Activated CD4-positive, alpha-beta T cell treated with anti-CD3 and anti-CD28 coated beads for 24 hours (primary cell): ENCODE results near the gene NTPCR.
"Not testable (repeated sequence)": the region's sequence is repeated elsewhere in the genome, so short reads cannot be mapped to it uniquely, and the experiment has no call there.

ENCODE experiments used
- DNase-seq, 2 donors: peaks; one replicate each; pipeline ENCODE4 v3.0.0-alpha.2; 2020; ENCODE audit warnings: low read depth in 2 of 2

The NTPCR gene

DNA sequence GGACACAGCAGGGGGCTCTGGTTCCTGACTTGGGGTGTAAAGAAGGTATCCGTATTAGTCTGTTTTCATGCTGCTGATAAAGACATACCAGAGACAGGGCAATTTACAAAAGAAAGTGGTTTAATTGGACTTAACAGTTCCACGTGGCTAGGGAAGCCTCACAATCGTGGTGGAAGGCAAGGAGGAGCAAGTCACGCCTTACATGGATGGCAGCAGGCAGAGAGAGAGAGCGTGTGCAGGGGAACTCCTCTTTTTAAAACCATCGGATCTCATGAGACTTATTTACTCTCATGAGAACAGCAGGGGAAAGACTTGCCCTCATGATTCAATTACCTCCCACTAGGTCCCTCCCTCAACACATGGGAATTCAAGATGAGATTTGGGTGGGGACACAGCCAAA is 23.2 kb upstream of the NTPCR start:
- not testable (repeated sequence) for DNase-seq

DNA sequence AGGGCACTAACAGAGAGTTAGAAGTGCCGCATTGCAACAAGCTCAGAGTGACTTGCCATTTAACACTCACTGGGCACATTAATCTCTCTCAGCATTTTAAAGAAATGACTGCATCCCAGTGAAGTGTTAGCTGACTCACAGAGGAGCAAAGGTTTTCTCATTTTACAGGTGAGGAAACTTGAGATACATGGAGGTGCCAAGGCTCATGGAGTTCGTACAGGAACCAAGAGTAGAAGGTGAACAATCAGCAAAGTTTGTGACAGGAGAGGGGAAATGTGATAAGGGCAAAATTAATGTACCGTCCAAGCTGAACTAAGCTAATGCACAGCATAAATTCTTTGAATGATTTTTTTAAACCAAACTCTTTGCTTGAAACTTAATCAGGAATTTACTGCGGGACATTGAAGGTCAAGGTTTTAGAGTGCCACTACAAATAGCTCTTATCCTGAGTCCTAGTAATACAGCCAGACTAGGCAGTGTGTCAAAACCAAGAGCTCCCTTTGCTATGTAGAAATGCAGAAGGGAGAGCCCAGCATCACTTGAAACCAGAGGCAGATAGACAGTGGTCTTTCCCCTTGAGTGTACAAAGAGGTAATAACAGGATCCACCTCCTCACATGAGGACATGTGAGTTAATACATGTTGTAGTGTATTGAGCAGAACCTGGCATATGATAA is 22.4 kb upstream of the NTPCR start:
- no peak for DNase-seq

DNA sequence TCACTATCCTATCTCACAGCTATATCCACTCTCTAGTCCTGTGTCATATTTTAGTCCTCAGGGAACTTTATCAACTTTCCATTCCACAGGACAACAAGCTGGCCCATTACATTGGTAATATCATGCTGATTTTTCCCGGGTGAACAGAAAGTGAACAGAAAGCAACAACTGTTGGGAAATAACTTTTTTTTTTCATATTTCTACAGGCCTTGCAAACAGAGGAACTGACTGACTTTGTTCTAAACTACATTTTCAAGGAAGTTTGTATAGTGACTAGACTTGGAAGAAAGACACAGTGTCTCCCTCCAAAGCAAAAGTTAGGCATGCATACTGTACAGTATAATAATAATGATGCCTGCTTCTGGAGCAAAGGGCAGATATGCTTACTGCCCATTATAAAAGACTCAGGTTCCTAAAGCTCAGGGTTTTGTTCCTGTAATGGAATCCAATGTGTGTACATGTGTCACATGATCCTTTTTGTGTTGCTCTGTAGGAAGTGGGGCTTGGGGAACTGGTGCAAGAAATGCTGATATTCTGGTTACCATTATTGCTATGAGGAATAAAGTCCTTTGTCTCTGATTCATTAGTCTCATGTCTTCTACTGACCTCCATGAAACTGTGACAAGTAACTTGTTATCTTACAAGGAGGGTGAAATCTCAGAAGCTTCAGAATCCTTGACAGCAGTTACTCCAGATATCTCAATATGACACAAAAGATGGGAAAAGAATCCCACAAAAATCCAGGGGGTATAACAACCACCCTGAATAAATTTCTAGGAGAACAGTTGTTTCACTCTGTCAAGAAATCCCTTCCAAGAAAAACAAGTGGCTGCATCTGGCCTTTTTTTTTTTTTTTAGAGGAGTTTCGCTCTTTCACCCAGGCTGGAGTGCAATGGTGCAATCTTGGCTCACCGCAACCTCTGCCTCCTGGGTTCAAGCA is 17.7 kb upstream of the NTPCR start:
- no peak for DNase-seq

DNA sequence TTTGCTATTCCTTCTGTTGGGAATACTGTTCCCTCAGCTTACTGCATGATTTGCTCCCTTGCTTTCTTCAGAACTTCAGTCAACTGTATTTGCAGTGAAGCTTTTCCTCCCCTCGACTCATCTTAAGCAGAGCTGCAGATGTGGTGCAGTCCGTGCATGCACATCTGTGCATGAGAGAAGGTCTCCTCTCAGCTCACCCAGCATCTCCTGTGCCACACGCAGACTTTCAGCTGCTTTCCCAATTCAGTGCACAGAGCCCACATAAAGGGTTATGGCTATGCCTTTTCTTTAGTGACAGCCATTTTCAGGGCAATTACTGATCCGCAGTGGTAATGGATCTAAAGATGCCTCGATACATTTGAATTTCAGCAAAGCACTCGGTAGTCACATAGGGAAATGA is 13.5 kb upstream of the NTPCR start:
- no peak for DNase-seq

DNA sequence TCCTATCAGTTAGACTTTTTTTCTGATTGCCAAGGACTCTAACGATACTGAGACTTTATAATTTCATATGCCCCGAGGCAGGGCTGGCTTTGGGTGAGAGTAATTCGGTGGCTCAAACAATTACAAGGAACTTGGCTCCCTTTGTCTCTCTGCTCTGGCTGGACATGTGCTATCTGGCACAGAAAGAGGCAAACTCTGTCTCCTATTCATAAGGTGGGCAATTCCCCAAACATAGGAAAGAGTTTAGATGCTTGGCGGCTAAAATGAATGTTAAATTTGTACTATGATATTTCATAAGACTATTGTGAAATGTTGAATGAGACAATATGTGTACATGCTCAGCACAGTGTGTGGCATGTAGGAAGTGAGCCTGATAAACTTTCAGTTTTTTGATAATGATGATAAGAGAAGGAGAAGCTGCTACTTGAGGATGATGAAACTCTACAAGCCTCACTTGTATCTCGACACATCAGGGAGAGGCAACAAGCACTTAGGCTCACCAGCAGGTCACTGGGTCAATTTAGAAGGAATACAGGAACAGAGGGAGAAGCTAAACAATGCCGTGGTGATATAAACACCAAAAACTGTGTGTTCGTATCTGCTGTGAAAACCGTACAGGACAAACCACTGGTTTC is 12.6 kb upstream of the NTPCR start:
- DNase-seq = no peak

DNA sequence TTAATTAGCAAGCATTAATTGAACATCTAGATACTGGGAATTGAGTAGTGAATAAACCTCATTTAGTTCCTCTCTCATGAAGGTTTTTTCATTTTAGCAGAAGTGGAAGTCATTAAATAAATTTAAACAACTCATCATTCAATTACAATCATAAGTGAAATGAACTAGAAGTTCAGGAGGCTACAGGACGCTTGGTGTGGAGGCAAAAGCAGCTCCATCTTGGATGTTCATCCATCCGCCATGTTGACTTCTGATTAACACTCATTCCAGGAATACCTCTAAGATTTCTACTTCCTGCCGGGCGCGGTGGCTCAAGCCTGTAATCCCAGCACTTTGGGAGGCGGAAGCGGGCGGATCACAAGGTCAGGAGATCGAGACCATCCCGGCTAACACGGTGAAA is 11.5 kb upstream of the NTPCR start:
- no peak for DNase-seq

DNA sequence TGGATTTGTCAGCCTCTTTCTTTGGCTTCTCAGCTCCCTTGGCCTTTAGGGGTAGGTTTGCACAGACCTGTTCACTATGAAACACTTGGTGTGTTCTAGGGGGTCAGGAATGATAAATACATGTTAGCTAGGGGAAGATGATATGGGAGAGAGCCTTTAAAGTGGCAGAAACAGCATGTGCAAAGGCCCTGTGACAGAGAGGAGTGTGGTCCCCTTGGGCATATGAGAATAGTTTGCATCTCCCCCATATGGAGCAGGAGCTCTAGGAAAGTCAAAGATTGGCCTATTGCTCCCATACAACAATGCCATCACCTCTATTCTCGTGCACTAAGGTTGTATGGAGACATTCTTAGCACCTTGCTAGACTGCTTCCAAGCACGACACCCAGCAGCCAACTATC is 10.7 kb upstream of the NTPCR start:
- no peak for DNase-seq

DNA sequence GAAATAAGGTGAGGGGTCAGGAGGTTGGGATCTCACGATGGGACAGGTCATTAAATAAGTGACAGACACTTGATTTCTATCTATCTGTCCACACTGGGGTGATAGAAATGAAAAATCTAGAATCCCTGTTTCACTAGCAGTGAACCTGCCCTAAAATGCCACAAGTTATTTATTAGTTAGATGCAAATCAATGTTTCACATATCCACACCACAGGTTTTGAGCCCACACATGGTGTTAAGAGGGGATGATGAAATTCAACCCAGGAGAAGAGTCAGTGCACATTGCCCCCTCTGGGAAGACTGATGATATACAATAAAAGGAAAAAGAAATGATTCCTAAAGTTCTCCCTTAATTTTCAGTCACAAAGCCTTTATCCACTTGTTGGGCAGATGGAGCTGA is 10.1 kb upstream of the NTPCR start:
- DNase-seq = no peak

DNA sequence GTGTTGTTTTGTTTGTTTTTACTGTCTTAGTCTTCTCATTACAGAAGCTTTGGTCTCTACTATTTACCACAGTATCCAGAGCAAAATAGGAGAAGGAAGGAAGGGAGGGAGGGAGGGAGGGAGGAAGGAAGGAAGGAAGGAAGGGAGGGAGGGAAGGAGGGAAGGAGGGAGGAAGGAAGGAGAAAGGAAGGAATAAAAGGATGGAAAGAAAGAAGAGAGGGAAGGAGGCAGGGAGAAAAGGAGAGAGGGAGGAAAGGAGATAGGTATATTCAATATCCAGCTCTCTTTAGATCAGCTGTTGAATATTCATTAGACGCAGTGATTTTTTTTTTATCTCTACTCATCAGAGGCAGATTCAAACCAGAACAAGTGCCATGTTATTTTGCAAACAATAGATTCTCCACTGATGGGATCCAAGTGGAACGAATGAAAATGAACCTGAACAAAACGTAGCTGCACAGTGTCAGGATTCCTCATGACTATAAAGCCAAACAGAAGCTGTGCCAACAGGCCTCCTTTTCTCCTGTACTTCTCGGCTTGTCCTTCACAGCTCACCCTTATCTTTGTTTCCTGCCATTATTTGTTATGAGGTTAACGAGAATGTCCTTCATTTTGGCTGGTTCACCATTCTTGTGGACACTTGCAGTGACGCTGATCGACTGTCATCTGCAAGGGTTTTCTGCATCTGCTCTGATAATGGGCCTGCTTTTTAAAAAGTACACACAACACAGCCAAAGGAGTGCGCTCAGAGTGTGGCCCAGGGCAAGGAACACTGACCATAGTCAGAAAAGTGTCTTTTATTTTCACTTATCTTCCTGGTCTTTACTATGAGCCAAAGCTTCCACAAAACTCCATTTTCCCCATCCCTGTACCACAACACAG is 7.8 kb upstream of the NTPCR start:
- no peak for DNase-seq

DNA sequence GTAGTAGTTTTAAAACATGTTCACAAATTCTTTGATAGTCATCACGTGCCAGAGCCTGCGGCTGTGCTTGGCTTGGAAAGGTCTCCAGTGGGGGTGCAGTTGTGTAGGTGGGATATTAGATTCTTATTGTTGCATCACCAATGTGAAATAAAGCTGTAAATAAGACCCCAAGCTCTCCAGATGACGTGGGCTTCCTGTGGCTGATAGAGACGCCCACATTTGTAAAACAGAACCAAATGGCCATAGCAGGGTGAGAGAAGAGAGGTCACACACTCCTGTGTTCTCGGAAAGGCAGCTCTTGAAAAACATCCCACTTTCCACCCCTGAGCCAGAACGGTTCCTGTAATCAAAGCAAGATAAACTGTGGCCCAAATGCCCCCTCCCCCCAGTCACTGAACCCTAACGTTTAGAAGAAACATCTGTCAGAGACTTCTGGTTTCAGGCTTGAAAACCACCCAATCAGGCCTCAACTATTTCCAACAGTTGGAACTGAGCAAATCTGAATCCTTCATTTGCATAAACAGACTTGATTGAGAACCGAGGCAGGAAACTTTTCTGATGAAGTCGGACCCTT is 6.6 kb upstream of the NTPCR start:
- no peak for DNase-seq

DNA sequence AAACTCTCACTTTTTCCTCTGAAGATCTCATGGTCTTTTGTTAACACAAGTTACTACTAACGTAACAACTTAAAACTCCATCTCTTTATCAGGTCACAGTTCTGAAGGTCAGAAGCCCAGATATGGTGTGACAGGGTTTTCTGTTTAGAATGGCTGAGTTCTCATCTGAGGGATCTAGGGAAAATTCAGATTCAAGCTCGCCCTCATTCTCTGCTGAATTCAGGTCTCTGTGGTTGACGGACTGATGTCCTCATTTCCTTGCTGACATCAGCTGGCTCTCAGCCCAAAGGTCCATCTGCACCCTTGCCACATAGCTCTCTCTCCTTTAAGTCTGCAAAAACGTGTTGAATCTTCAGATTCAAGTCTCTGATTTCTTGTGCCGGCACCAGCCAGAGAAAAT is 6.1 kb upstream of the NTPCR start:
- DNase-seq = no peak

DNA sequence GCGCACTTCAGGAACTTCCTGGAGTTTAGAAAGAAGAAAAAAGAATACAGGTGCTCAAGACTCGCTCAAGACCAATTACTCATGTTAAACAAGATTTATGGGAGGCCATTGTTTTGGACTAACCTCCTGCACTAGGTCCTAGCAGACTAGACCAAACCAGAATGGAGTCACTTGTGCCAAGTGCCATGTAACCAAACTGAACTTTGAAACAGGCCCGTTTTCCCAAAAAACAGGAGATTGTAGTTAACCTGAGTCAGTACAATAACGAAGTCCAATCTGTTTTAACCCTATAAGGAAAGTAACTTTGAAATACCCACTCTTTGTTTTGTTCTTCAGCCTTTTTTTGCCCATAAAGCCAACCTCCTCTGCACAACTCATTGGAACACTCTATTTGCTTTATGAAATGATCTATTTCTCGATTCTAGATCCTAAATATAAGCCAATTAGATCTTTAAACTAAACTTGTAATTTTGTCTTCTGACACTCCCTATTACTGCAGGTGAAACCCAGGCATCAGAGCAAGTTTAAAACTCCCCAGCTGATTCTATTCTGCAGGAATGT is 695 bp upstream of the NTPCR start:
- DNase-seq = no peak

DNA sequence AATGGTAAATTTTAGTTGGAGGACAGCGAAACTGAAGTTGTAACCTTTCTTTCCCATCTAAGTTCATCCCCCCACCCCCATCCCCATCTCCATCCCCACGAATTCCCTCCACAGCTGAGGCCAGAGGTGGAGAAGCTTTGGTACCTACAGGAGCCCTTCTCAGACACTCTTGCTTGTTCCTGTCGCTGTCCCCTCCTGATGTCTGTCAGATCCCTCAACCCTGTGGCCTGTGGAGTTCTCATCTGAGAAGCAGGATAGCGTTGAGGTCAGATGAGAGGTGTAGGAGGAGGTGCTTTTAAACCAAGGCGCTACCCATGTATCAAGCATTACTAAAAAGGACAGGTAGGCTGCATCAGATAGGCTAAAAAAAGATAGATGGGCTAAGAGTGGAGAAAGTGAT is 769 bp downstream of the NTPCR start:
- DNase-seq = no peak

DNA sequence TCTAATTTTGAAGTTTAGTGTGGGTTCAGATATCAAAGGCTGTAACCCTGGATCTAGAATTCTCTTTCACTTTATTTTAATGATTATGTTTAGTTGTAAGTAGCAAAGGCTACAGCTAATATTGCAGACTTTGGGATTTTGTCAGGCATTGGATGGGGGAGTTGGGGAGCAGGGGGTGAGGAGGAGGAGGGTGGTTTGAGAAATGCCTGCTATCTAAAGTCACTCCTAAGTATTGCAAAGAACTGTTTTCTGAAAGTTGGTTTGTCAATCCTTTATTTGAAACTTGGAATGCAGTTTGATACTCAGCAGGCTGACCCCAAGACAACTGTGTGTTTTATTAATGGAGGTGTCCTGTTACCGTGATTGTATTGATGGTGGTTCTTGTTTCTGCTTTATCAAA is 1.2 kb downstream of the NTPCR start:
- no peak for DNase-seq

DNA sequence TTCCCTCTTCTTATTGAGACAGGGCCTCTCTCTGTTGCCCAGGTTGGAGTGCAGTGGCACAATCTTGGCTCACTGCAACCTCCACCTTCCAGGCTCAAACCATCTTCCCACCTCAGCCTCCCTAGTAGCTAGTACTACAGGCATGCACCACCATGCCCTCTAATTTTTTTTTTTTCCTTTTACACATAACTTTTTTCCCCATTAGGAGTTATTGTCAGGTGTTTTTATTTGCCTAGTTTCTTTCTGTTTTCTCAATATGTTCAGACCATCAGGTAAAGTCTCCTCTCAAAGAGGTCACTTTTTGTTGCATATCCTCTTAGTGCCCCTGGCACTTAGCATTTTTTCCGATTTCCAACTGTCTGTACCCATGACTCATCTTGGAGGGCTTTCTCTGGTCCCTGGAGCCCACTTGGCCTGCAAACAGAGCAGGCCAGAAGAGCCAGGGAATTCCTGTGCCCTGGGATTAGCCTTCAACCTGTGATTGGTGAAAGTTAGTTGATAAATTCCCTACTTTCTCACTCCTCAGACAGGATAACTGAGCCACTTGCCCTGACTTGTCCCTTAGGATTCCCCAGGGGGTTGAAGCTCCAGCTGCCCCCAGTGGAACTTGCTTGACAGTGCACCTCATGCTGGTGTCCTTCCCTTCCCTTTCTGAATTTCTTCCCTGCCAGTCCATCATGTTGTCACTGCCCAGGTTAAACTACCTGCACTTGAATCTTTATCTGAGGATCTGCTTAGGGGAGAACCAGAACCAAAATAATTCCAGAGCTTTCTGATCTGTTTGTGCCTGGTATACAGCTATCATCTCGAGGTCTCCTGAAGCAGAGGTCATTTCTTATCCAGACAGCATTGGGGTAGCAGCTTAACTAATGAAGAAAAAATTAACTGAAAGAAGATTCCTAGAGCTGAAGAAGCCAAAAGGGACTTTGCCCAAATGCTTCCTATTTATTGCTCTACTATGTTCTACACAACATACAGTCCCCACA is 2.4 kb downstream of the NTPCR start:
- no peak for DNase-seq

DNA sequence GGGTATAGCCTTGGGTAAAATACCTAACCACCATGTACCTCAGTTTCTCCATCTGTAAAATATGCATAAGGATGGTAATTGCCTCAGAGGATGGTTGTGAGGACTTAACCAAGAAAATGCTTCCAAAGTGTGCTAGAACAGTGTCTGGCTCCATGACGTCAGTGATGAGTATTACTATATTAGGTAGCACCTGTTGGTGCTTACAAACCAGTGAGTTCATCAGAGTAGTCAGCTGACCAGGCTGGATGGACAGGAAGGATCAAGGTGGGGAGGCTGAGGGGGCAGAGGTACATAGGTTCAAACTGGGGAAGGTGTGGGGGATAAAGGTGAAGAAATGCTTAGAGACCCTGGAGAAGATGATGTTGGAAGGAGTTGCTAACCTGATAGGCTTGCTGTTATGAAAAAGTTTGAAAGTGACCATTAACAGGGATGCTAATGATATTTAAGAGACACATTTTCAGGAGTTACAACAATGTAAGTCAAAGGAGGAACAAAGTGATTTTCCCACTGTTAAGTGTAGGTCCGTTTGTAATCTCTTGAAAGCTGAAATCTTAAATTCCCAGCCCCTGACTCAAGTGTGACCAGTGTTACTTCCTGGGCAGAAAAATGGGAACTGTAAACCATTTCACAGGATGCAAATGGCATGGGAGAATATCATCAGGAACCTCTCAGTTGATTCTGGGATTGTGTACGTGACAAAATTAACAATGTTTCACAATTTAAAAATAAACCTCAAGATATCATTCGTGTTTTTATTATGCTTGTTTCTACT is 4.4 kb downstream of the NTPCR start:
- DNase-seq = no peak

DNA sequence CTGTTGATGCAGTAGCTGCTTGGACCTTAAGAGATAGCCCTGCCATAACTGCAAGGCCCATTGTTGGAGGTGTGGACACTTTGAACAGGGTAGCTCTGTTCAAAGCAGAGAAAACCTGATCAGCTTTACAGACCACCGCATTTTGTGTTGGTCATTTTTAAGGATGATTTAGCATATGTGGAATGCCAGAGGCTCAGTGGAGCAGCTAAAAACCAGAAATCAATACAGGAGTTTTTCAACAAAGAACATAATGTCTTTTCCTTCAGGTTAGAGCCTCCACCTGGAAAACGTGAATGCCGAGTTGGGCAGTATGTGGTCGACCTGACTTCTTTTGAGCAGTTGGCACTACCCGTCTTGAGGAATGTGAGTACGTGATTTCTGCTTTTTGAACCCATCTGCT is 5.7 kb downstream of the NTPCR start:
- no peak for DNase-seq

DNA sequence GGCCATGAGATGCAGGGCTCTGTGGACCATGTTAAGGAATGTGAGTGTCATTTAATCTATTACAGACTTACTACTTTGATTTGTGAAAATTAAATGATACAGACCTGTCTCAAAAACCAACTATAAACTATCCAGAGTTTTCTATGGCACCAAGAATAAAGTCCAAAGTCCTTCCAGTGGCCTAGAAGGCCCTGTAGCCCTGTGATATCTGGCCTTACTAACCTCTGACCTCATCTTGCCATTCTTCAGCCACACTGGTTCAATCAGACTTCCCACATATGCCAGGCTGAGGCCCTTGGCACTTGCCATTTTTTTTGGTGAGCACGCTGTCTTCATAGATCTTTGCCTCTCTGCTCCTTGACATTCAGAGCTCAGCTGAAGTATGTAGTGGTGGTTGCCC is 7.7 kb downstream of the NTPCR start:
- no peak for DNase-seq
